Right atrium auricular region (tissue), 2 donors: ENCODE data around the gene UBAC2. TPM values are rescaled to one million over a fixed set of nuclear protein-coding genes. Genes with fewer than 3 reads are reported as not detected.

Experiments
- DNase-seq: peaks from one replicate; pipeline ENCODE4 v3.0.0-alpha.2; 2019; ENCODE audit warnings: low spot score
- H3K27ac ChIP-seq, 2 donors: fragments of 200-600 bp; sonication (generic); 1 replicate in 1 of 2; 2 replicates in 1 of 2; pipeline ENCODE4 v1.5.1; 2016 to 2019
- H3K27me3 ChIP-seq, 2 donors: fragments of 200-600 bp; sonication (generic); one replicate each; pipeline versions ENCODE4 v1.5.1 to v1.6.0; 2017 to 2019
- H3K36me3 ChIP-seq: fragments of 200-600 bp; sonication (generic); one replicate; pipeline ENCODE4 v1.5.1; 2016
- H3K4me1 ChIP-seq, 2 donors: fragments of 200-600 bp; sonication (generic); one replicate each; pipeline versions ENCODE4 v1.5.1 to v1.6.0; 2017 to 2019
- H3K4me3 ChIP-seq, 2 donors: fragments of 200-600 bp; sonication (generic); 1 replicate in 1 of 2; 2 replicates in 1 of 2; pipeline ENCODE4 v1.5.1; 2017 to 2019; ENCODE audit warnings: mild to moderate bottlenecking in 1 of 2, moderate library complexity in 1 of 2
- H3K9me3 ChIP-seq, 2 donors: fragments of 200-600 bp; sonication (generic); one replicate each; pipeline ENCODE4 v1.5.1; 2019
- CTCF ChIP-seq, 2 donors: fragments of 200-600 bp; sonication (generic); IDR thresholded peaks; one replicate each; pipeline ENCODE4 v1.5.1; 2019; ENCODE audit warnings: antibody characterized with exemption in 2 of 2
- total RNA-seq, 2 donors: library from RNA; depleted of rRNA; stranded (reverse); fragments of >200 nt; gene quantifications; one replicate each; pipeline ENCODE4 v1.1.0, GENCODE V29; 2016

Gene UBAC2
- total RNA-seq, 2 donors from 2014 or later = 47.5 to 50.7 TPM

DNA sequence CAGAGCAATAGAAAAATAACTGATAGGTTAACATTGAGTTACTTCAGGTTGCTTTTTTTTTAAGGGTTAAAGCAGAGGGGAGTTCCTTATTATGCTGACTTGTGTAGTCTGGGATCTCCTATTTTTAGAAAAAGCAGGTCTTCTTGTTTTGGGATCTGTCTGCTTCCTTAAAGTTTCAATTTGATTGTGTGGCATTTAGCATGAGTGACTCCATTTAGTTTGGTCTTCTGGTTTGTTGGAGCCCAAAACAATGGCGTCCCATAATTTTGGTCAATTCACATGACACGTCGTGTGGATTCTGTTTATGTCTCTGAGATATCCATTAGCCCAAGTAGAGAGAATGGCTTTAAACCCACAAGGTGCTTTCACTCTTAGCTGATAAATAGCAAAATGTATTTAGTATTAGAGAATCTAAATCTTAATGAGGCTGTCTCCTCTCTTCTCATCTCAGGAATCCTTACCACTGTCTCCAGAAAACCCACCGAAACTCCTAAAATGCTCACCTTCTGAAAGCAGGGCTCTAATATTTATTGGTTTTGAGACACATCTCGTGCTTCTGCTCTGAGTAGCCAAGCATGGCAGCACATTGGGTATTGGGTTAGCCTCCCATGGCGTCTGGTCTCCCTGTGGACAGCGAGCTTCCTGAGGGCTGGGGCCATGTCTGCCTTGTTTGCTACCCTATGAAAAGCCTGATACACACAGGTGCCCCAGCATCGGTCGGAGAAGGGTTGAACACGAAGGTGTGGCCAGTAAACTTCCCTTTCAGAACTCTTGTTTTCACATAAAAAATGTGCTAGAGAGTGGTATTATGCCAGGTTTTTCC lies 173.7 kb downstream of the UBAC2 start:
- H3K27me3 ChIP-seq = no peaks in the 10 kb centered on the region
- TF ChIP-seq CTCF (IDR thresholded peaks at IDR 0.05) = no peak
- H3K36me3 ChIP-seq = peaks cover 25% of the 10 kb centered on the region
- no peak overlapping the region for H3K4me3 ChIP-seq
- H3K4me1 ChIP-seq = peaks cover 0 to 6% of the 10 kb centered on the region in 2 donors
- peak; percentile 43 for DNase-seq
- H3K9me3 ChIP-seq = peaks cover 0 to 4% of the 10 kb centered on the region in 2 donors
- H3K27ac ChIP-seq = no peak overlapping the region

DNA sequence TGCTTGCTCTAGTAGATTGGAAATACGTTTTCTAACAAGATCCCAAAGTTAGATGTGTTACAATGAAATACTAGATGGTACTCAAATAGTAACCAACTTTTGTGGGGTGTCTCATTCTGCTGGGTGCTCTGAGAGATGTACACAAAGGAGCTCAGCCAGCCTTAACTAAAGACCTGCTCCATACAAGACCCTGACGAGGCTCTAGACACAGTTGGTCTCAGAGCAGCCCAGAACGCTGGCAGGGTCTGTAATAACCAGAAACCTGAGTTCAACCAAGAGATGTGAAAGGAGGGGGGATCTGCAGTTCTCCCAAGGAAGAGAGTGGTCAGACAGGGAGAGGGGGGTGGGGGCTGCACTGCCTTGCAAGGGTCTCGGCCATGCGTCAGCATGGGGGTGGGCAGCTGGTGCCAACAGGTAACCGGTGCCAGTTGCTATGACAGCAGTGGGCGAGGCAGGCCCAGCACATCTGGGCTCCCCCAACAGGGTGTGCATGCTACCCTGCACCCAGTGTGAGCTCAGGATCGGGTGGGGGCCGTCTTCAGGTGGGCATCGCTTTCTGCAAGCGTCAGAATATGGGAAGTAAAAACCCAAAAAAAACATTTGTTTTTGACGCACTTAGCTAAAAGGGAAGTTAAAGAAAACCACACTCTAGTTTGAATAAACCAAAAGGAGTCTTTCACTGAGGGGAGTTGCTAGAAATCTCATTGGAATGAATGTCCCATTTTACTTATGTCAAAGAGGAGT lies 174.5 kb downstream of the UBAC2 start:
- Histone ChIP-seq H3K4me1 (peaks cover 0 to 6% of the 10 kb centered on the region in 2 donors), H3K9me3 (peaks cover 0 to 4% of the 10 kb centered on the region in 2 donors), H3K36me3 (peaks cover 19% of the 10 kb centered on the region), H3K27me3 (no peaks in the 10 kb centered on the region), H3K4me3 (no peak overlapping the region), H3K27ac (no peak overlapping the region)
- DNase-seq = peak; percentile 59
- no peak for TF ChIP-seq CTCF (IDR thresholded peaks at IDR 0.05)

- peaks cover 14% of the 10 kb centered on the region for H3K36me3 ChIP-seq
These were observed 175.1 kb downstream of the UBAC2 start for GRCh38 chr13:99375738-99376080.

GRCh38 chr13:99376132-99376531 lies 175.5 kb downstream of the UBAC2 start:
- Histone ChIP-seq H3K36me3 (peaks cover 12% of the 10 kb centered on the region), H3K4me3 (no peak overlapping the region), H3K9me3 (peaks cover 0 to 4% of the 10 kb centered on the region in 2 donors), H3K4me1 (peaks cover 0 to 7% of the 10 kb centered on the region in 2 donors), H3K27ac (no peak overlapping the region), H3K27me3 (no peaks in the 10 kb centered on the region)
- peak; percentile 68 for DNase-seq
- TF ChIP-seq CTCF (IDR thresholded peaks at IDR 0.05) = no peak

More at GRCh38 chr13:99375738-99376080, 175.1 kb downstream of the UBAC2 start:
- peaks cover 0 to 4% of the 10 kb centered on the region in 2 donors for H3K9me3 ChIP-seq
- no peak for TF ChIP-seq CTCF (IDR thresholded peaks at IDR 0.05)
- H3K27ac ChIP-seq = no peak overlapping the region
- DNase-seq = no peak
- H3K4me1 ChIP-seq = peaks cover 0 to 6% of the 10 kb centered on the region in 2 donors
- no peak overlapping the region for H3K4me3 ChIP-seq
- H3K27me3 ChIP-seq = no peaks in the 10 kb centered on the region

- TF ChIP-seq CTCF (IDR thresholded peaks at IDR 0.05) = no peak
- H3K27ac ChIP-seq = no peak overlapping the region
- peaks cover 0 to 4% of the 10 kb centered on the region in 2 donors for H3K9me3 ChIP-seq
- H3K36me3 ChIP-seq = peaks cover 12% of the 10 kb centered on the region
- H3K4me1 ChIP-seq = peaks cover 0 to 15% of the 10 kb centered on the region in 2 donors
- H3K27me3 ChIP-seq = no peaks in the 10 kb centered on the region
- DNase-seq = peak; percentile 52
- no peak overlapping the region for H3K4me3 ChIP-seq
These were observed 176.3 kb downstream of the UBAC2 start for GRCh38 chr13:99376924-99377323.
